ENCODE measurements around the gene MAGI2. TPM values are rescaled to one million over a fixed set of nuclear protein-coding genes. Genes with fewer than 3 reads are reported as not detected.

The MAGI2 gene
- total RNA-seq, 2 donors from 2014 or later = 10.3 to 19.2 TPM

- WGBS, 2 experiments (ENCODE audit: insufficient coverage in 1 of 2, insufficient read length in 1 of 2) = 86% methylated on average over 1 of the region's 2 CpGs; no CpG with 5 or more reads in 1 of the 2 experiments
- TF ChIP-seq, protein P1, sequence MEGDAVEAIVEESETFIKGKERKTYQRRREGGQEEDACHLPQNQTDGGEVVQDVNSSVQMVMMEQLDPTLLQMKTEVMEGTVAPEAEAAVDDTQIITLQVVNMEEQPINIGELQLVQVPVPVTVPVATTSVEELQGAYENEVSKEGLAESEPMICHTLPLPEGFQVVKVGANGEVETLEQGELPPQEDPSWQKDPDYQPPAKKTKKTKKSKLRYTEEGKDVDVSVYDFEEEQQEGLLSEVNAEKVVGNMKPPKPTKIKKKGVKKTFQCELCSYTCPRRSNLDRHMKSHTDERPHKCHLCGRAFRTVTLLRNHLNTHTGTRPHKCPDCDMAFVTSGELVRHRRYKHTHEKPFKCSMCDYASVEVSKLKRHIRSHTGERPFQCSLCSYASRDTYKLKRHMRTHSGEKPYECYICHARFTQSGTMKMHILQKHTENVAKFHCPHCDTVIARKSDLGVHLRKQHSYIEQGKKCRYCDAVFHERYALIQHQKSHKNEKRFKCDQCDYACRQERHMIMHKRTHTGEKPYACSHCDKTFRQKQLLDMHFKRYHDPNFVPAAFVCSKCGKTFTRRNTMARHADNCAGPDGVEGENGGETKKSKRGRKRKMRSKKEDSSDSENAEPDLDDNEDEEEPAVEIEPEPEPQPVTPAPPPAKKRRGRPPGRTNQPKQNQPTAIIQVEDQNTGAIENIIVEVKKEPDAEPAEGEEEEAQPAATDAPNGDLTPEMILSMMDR (conservative IDR thresholded peaks at IDR 0.05) = no peak
- H3K4me3 ChIP-seq (ENCODE audit: low read length) = no peak overlapping the region
- Mint-ChIP-seq H3K4me3 (no peak overlapping the region), H3K27ac (no peak overlapping the region), H3K4me1 (no peaks in the 10 kb centered on the region), H3K9me3 (no peaks in the 10 kb centered on the region), H3K36me3 (ENCODE audit: low read depth) (peaks cover 14% of the 10 kb centered on the region), H3K27me3 (ENCODE audit: insufficient read depth) (no peaks in the 10 kb centered on the region)
- H3K4me1 ChIP-seq (ENCODE audit: control insufficient read depth, insufficient read depth, low read length) = no peaks in the 10 kb centered on the region
- DNase-seq = no peak
- H3K9me3 ChIP-seq (ENCODE audit: control insufficient read depth, low read length) = no peaks in the 10 kb centered on the region
- H3K9ac ChIP-seq (ENCODE audit: extremely low read depth, low read length, poor library complexity, severe bottlenecking) = no peak overlapping the region
- H3K27ac ChIP-seq (ENCODE audit: low read depth, low read length) = no peak overlapping the region
- no peaks in the 10 kb centered on the region for H3K36me3 ChIP-seq (ENCODE audit: control insufficient read depth, insufficient read depth, low read length)
- H3K27me3 ChIP-seq (ENCODE audit: control insufficient read depth, insufficient read depth, low read length, poor library complexity, severe bottlenecking) = no peaks in the 10 kb centered on the region
Observed at GRCh38 chr7:78542981-78543380, 910.5 kb downstream of the MAGI2 start.

GRCh38 chr7:78542541-78542940 is 910.9 kb downstream of the MAGI2 start:
- DNase-seq = no peak
- Histone ChIP-seq H3K4me3 (ENCODE audit: low read length) (no peak overlapping the region), H3K36me3 (ENCODE audit: control insufficient read depth, insufficient read depth, low read length) (no peaks in the 10 kb centered on the region), H3K9ac (ENCODE audit: extremely low read depth, low read length, poor library complexity, severe bottlenecking) (no peak overlapping the region), H3K9me3 (ENCODE audit: control insufficient read depth, low read length) (no peaks in the 10 kb centered on the region), H3K27me3 (ENCODE audit: control insufficient read depth, insufficient read depth, low read length, poor library complexity, severe bottlenecking) (no peaks in the 10 kb centered on the region), H3K27ac (ENCODE audit: low read depth, low read length) (no peak overlapping the region), H3K4me1 (ENCODE audit: control insufficient read depth, insufficient read depth, low read length) (no peaks in the 10 kb centered on the region)
- Mint-ChIP-seq H3K4me3 (no peak overlapping the region), H3K36me3 (ENCODE audit: low read depth) (peaks cover 18% of the 10 kb centered on the region), H3K9me3 (peaks cover 4% of the 10 kb centered on the region), H3K27ac (no peak overlapping the region), H3K4me1 (no peaks in the 10 kb centered on the region), H3K27me3 (ENCODE audit: insufficient read depth) (no peaks in the 10 kb centered on the region)
- TF ChIP-seq, protein P1 (conservative IDR thresholded peaks at IDR 0.05) = no peak
- whole genome bisulfite sequencing, 2 experiments (ENCODE audit: insufficient coverage in 1 of 2, insufficient read length in 1 of 2) = 94% methylated on average over 4 to 5 of the region's 5 CpGs

DNA sequence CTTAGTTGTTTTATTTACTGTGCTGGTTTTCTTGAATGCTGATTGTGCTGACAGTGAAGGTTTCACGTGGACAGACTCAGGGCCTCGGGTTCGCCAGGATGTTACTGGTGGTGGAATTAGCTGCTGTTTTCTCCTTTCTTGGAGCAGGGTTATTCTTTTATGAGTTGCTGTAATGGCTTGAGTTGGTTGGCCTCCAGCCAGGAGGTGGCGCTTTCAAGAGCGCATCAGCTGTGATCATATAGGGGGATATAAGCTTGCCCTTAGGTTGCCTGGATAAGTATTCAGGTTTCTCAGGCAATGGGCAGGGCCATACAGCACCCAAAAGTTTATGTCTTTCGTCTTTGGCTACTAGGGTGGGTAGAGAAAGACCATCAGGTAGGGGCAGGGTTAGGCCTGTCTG is 913.6 kb downstream of the MAGI2 start:
- peaks cover 24% of the 10 kb centered on the region for H3K36me3 Mint-ChIP-seq (ENCODE audit: low read depth)
- TF ChIP-seq, protein P1 (conservative IDR thresholded peaks at IDR 0.05) = peak; percentile 32
- no peaks in the 10 kb centered on the region for H3K4me1 Mint-ChIP-seq
- 92 to 100% methylated on average over 3 to 6 of the region's 6 CpGs for WGBS, 2 experiments (ENCODE audit: insufficient coverage in 1 of 2, insufficient read length in 1 of 2)
- no peaks in the 10 kb centered on the region for H3K36me3 ChIP-seq (ENCODE audit: control insufficient read depth, insufficient read depth, low read length)
- H3K9ac ChIP-seq (ENCODE audit: extremely low read depth, low read length, poor library complexity, severe bottlenecking) = no peak overlapping the region
- no peak overlapping the region for H3K4me3 Mint-ChIP-seq
- H3K27me3 Mint-ChIP-seq (ENCODE audit: insufficient read depth) = no peaks in the 10 kb centered on the region
- H3K4me1 ChIP-seq (ENCODE audit: control insufficient read depth, insufficient read depth, low read length) = no peaks in the 10 kb centered on the region
- H3K9me3 ChIP-seq (ENCODE audit: control insufficient read depth, low read length) = no peaks in the 10 kb centered on the region
- H3K4me3 ChIP-seq (ENCODE audit: low read length) = no peak overlapping the region
- no peak overlapping the region for H3K27ac Mint-ChIP-seq
- H3K27me3 ChIP-seq (ENCODE audit: control insufficient read depth, insufficient read depth, low read length, poor library complexity, severe bottlenecking) = no peaks in the 10 kb centered on the region
- peak; percentile 57 for DNase-seq
- no peak overlapping the region for H3K27ac ChIP-seq (ENCODE audit: low read depth, low read length)
- peaks cover 16% of the 10 kb centered on the region for H3K9me3 Mint-ChIP-seq
